ENCODE results near the gene ATAD1.
"Not testable (repeated sequence)": the region's sequence is repeated elsewhere in the genome, so short reads cannot be mapped to it uniquely, and the experiment has no call there.

The ATAD1 gene

DNA sequence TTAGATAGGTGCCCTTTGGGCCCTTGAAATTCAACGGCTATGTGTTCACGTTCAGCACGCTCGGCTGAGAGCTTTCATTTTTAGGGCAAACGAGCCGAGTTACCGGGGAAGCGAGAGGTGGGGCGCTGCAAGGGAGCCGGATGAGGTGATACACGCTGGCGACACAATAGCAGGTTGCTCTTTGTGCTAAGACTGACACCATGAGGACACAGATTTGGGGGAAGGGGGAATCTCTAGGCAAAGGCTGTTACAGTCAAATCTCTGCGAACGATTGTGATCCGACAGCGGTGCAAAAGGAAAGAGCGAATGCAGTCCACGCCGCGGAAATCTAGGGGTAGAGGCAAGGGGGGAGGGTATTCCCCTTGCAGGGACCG is 44.6 kb upstream of the ATAD1 start:
- DNase-seq (ENCODE audit: extremely low read depth, low read depth) = no peak
- TF ChIP-seq, protein P1, sequence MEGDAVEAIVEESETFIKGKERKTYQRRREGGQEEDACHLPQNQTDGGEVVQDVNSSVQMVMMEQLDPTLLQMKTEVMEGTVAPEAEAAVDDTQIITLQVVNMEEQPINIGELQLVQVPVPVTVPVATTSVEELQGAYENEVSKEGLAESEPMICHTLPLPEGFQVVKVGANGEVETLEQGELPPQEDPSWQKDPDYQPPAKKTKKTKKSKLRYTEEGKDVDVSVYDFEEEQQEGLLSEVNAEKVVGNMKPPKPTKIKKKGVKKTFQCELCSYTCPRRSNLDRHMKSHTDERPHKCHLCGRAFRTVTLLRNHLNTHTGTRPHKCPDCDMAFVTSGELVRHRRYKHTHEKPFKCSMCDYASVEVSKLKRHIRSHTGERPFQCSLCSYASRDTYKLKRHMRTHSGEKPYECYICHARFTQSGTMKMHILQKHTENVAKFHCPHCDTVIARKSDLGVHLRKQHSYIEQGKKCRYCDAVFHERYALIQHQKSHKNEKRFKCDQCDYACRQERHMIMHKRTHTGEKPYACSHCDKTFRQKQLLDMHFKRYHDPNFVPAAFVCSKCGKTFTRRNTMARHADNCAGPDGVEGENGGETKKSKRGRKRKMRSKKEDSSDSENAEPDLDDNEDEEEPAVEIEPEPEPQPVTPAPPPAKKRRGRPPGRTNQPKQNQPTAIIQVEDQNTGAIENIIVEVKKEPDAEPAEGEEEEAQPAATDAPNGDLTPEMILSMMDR (IDR thresholded peaks at IDR 0.05; ENCODE audit: low read depth, low read length) = no peak

DNA sequence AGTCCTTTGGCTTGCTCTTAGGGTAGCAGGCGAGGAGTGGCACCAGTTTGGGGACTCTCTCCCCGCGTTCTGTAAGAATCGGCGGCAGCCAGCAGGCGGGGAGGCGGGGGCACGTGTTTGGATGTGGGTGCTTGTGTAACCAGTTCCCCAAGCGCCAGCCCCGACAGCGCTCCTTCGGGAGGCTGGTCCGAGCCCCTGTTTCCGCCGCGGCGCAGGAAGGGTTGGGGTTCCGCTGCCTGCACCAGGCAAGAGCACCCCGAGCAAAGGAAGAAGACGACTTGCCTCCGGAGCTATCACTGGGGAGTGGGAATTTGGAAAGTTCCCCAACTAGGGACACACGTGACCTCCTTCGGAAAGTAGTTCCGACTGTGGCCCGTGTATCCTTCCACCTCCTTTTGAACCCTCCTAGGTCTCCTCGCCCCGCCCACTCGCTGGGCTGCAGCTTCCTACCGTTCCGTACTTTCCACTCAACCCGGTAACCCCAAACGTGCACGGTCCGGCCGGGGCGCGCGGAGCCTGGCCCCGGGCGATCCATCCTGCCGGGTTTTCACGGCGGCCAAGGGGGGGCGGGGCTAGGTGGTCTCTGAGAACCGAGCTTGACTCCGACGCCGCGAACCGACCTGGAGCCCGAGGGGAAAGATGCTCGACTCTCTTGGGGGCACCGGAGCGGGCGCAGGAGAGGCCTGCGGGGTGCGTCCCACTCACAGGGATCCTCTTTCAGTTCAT is 44.1 kb upstream of the ATAD1 start:
- peak; percentile 99 for DNase-seq (ENCODE audit: extremely low read depth, low read depth)

DNA sequence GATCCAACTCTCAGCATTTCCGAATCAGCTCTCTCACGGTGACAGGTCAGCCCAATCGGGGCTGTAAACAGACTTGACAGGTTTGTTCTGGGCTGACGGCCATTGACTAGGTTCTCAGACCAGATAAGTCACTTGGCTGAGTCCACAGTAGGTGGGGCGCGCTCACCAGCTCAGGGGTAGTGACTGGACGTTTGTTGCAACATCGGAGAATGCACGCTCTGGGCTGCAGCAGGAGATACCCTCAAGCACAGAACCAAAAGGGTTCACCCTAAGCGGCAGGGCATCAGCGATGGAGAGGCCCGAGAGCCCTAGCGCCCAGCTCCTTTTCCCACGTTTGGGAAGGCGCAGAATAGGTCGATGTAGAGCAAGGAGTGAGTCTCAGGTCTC is 43.5 kb upstream of the ATAD1 start:
- DNase-seq (ENCODE audit: extremely low read depth, low read depth) = peak; percentile 62
- TF ChIP-seq, protein P1 (IDR thresholded peaks at IDR 0.05; ENCODE audit: low read depth, low read length) = peak; percentile 33

More for the DNA sequence above, 44.1 kb upstream of the ATAD1 start:
- TF ChIP-seq, protein P1 (IDR thresholded peaks at IDR 0.05; ENCODE audit: low read depth, low read length) = no peak

DNA sequence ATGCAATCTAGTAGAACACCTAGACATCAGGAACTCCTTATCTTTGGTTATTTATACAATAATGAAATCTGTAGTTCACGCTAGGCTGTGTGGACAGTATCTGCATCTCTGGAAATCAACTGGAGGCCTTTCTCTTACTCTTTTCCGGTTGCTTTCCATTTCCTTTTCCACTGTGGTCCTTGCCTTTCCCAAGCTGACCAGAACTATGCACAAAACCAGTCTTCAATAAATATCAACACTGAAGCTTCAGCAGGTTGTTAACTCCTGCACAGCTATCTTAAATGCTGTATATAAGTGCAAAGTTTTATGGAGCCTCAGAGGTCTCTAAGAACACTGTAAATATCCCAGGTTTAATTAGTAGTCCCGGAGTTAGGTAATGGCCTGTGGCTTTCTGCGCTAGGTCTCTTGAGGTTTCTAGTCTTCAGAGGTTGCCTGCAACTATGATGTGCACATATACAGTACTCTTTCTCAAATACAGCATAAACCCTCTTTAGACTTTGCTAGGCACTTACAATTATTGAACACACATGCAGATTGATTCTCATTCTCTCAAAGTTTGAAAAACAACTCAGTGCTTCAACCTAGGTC is 42.9 kb upstream of the ATAD1 start:
- TF ChIP-seq, protein P1 (IDR thresholded peaks at IDR 0.05; ENCODE audit: low read depth, low read length) = no peak
- no peak for DNase-seq (ENCODE audit: extremely low read depth, low read depth)

DNA sequence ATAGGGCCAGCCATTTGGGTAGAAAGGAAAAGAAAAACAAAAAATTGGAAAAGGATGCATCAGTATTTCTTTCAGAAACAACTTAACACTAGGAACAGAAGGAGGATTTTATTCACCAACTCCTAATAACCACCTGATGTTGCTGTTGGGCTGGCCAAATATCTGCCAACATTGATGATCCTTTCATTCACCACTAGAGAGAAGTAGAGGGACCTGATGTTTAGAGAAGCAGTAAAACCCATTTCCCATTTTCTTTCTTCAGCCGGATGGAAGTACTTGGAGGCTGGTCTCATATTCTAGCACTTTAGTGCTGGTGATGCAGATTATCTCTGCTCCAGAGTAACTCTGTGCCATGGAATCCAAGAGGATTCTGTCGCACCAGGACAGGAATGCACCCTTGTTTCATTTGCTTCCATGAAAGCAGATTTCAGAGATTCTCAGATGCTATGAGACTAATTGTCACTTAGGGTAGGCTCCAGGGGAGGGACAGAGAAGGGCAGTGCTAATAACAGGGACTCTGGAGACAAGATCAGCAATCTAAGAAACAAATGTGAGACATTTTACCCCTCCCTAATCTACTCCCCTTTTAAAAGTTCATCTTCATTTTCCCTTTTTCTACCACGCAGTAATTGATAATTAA is 42.2 kb upstream of the ATAD1 start:
- TF ChIP-seq, protein P1 (IDR thresholded peaks at IDR 0.05; ENCODE audit: low read depth, low read length) = peak; percentile 49
- no peak for DNase-seq (ENCODE audit: extremely low read depth, low read depth)

DNA sequence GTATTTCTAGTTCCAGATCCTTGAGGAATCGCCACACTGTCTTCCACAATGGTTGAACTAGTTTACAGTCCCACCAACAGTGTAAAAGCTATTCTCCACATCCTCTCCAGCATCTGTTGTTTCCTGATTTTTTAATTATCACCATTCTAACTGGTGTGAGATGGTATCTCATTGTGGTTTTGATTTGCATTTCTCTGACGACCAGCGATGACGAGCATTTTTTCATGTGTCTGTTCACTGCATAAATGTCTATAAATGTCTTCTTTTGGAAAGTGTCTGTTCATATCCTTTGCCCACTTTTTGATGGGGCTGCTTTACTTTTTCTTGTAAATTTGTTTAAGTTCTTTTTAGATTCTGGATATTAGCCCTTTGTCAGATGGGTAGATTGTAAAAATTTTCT is 37.6 kb upstream of the ATAD1 start:
- not testable (repeated sequence) for DNase-seq (ENCODE audit: extremely low read depth, low read depth)

DNA sequence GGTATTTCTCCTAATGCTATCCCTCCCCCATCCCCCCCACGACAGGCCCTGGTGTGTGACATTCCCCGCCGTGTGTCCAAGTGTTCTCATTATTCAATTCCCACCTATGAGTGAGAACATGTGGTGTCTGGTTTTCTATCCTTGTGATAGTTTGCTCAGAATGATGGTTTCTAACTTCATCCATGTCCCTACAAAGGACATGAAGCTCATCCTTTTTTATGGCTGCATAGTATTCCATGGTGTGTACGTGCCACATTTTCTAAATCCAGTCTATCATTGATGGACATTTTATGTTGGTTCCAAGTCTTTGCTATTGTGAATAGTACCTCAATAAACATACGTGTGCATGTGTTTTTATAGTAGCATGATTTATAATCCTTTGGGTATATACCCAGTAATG is 37.2 kb upstream of the ATAD1 start:
- DNase-seq (ENCODE audit: extremely low read depth, low read depth) = not testable (repeated sequence)

DNA sequence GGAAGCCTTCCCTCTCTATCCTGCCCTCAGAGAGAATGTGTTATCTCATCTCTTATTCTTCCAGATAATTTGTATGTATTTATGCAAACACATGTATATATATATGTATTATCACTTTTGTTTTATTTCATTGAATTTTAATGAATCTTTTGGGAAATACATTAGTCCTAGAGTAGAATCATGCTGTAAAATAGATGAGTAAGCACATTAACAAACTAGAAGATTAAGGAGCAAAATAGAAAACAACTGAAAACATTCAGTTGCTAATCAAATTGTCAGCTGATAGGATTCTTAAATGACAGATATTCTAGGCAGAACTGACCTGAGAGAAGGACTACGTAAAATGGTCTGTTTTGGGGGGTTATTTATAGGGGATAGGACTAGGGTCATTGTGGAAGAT is 34.1 kb upstream of the ATAD1 start:
- DNase-seq (ENCODE audit: extremely low read depth, low read depth) = no peak
- TF ChIP-seq, protein P1 (IDR thresholded peaks at IDR 0.05; ENCODE audit: low read depth, low read length) = no peak

Measured in AG09319 (cell line).